NCI-H526 treated with DMSO at 0.1 percent for 48 hours (cell line): ENCODE measurements around the gene DHX29.
A peak's percentile ranks its signal among the peaks of the same experiment; 100 is the strongest.

Experiments
- DNase-seq: peaks from one replicate; lab custom pipeline; 2025; lab: John Stamatoyannopoulos, UW

The DHX29 gene

GRCh38 chr5:55232271-55232984, 75.1 kb downstream of the DHX29 start:
- no peak for DNase-seq

GRCh38 chr5:55231919-55232270, 75.6 kb downstream of the DHX29 start:
- DNase-seq: no peak

- no peak for DNase-seq
These were observed 76.2 kb downstream of the DHX29 start for GRCh38 chr5:55231029-55231918.

GRCh38 chr5:55230086-55230629, 77.3 kb downstream of the DHX29 start:
- no peak for DNase-seq

GRCh38 chr5:55227664-55228430, 79.6 kb downstream of the DHX29 start:
- DNase-seq: no peak

- DNase-seq: no peak
These were observed 80.4 kb downstream of the DHX29 start, which contains the start of gene MCIDAS for GRCh38 chr5:55226934-55227663. MCIDAS (minus strand) TSS chr5:55227315; CDS start chr5:55227138, 177 bp downstream.

GRCh38 chr5:55226027-55226933, 81.2 kb downstream of the DHX29 start:
- peak; percentile 15 for DNase-seq

- DNase-seq: no peak
These were observed 82.1 kb downstream of the DHX29 start for GRCh38 chr5:55225346-55225745.

- DNase-seq: no peak
These were observed 83.7 kb downstream of the DHX29 start for GRCh38 chr5:55223812-55224240.

GRCh38 chr5:55222985-55223811, 84.3 kb downstream of the DHX29 start:
- DNase-seq: no peak

GRCh38 chr5:55222092-55222984, 85.2 kb downstream of the DHX29 start:
- no peak for DNase-seq

- no peak for DNase-seq
These were observed 86.9 kb downstream of the DHX29 start for GRCh38 chr5:55220433-55221185.

- DNase-seq: no peak
These were observed 87.7 kb downstream of the DHX29 start for GRCh38 chr5:55219770-55220169.

GRCh38 chr5:55218967-55219366, 88.5 kb downstream of the DHX29 start:
- DNase-seq: peak; percentile 73

GRCh38 chr5:55211184-55211874, 96.2 kb downstream of the DHX29 start:
- DNase-seq: peak; percentile 35
